ENCODE data around the gene PDE5A. TPM values are rescaled to one million over a fixed set of nuclear protein-coding genes. Genes with fewer than 3 reads are reported as not detected.

The PDE5A gene
- total and polyA plus RNA-seq, 4 donors = 3.8 to 121 (median 16.9) TPM

GRCh38 chr4:119657111-119657611, 28.6 kb upstream of the PDE5A start:
- Histone ChIP-seq H3K27ac (ENCODE audit: low read depth in 1 of 2, low read length in 1 of 2) (no peak overlapping the region), H3K36me3 (ENCODE audit: control insufficient read depth in 4 of 4, insufficient read depth in 4 of 4, low read length in 4 of 4) (no peaks in the 10 kb centered on the region), H3K4me3 (no peak overlapping the region), H3K9ac (ENCODE audit: insufficient read depth in 1 of 2, low read length in 2 of 2) (no peak overlapping the region), H3K27me3 (ENCODE audit: control insufficient read depth in 3 of 3, insufficient read depth in 3 of 3, low read length in 2 of 3) (no peaks in the 10 kb centered on the region), H3K9me3 (ENCODE audit: control insufficient read depth in 4 of 4, insufficient read depth in 3 of 4, low read length in 3 of 4) (no peaks in the 10 kb centered on the region), H3K4me1 (ENCODE audit: control insufficient read depth in 5 of 5, insufficient read depth in 5 of 5, low read length in 5 of 5) (peaks cover 0 to 45% (median 4%) of the 10 kb centered on the region in 5 donors)
- no peak for DNase-seq
- no peak for TF ChIP-seq CTCF (IDR thresholded peaks at IDR 0.05; ENCODE audit: control extremely low read depth, extremely low read depth)
- no peak for ATAC-seq (ENCODE audit: insufficient read depth, low FRiP score)

- H3K27ac ChIP-seq (ENCODE audit: low read depth in 1 of 2, low read length in 1 of 2) = no peak overlapping the region
- no peaks in the 10 kb centered on the region for H3K36me3 ChIP-seq (ENCODE audit: control insufficient read depth in 4 of 4, insufficient read depth in 4 of 4, low read length in 4 of 4)
- H3K9me3 ChIP-seq (ENCODE audit: control insufficient read depth in 4 of 4, insufficient read depth in 3 of 4, low read length in 3 of 4) = no peaks in the 10 kb centered on the region
- H3K4me3 ChIP-seq = no peak overlapping the region
- no peak for DNase-seq
- no peak for ATAC-seq (ENCODE audit: insufficient read depth, low FRiP score)
- peaks cover 0 to 44% (median 4%) of the 10 kb centered on the region in 5 donors for H3K4me1 ChIP-seq (ENCODE audit: control insufficient read depth in 5 of 5, insufficient read depth in 5 of 5, low read length in 5 of 5)
- no peaks in the 10 kb centered on the region for H3K27me3 ChIP-seq (ENCODE audit: control insufficient read depth in 3 of 3, insufficient read depth in 3 of 3, low read length in 2 of 3)
- no peak overlapping the region for H3K9ac ChIP-seq (ENCODE audit: insufficient read depth in 1 of 2, low read length in 2 of 2)
- no peak for TF ChIP-seq CTCF (IDR thresholded peaks at IDR 0.05; ENCODE audit: control extremely low read depth, extremely low read depth)
These were observed 27.7 kb upstream of the PDE5A start for GRCh38 chr4:119656342-119656741.

GRCh38 chr4:119655111-119655837, 26.7 kb upstream of the PDE5A start:
- ATAC-seq (ENCODE audit: insufficient read depth, low FRiP score) (no peak), DNase-seq (peak in 1 of 3 donors; percentile 40)
- TF ChIP-seq CTCF (IDR thresholded peaks at IDR 0.05; ENCODE audit: control extremely low read depth, extremely low read depth) = no peak
- Histone ChIP-seq H3K4me3 (no peak overlapping the region), H3K27me3 (ENCODE audit: control insufficient read depth in 3 of 3, insufficient read depth in 3 of 3, low read length in 2 of 3) (no peaks in the 10 kb centered on the region), H3K4me1 (ENCODE audit: control insufficient read depth in 5 of 5, insufficient read depth in 5 of 5, low read length in 5 of 5) (peaks cover 0 to 35% (median 4%) of the 10 kb centered on the region in 5 donors), H3K9me3 (ENCODE audit: control insufficient read depth in 4 of 4, insufficient read depth in 3 of 4, low read length in 3 of 4) (no peaks in the 10 kb centered on the region), H3K9ac (ENCODE audit: insufficient read depth in 1 of 2, low read length in 2 of 2) (no peak overlapping the region), H3K36me3 (ENCODE audit: control insufficient read depth in 4 of 4, insufficient read depth in 4 of 4, low read length in 4 of 4) (no peaks in the 10 kb centered on the region), H3K27ac (ENCODE audit: low read depth in 1 of 2, low read length in 1 of 2) (no peak overlapping the region)
- 48 to 68% methylated on average over 4 of the region's 4 CpGs for WGBS, 2 donors

All from lung (tissue), 12 donors.